Panc1 (cell line): ENCODE data around the gene ATP8B3. TPM values are rescaled to one million over a fixed set of nuclear protein-coding genes. Genes with fewer than 3 reads are reported as not detected.

Experiments used
- ATAC-seq: fragments of 200-7000 bp; cut with Tn5 transposase; 2 replicates; pipeline ENCODE4 v1.9.1; 2020; ENCODE audit warnings: mild to moderate bottlenecking, moderate library complexity
- BruUV-seq: library from RNA; stranded (reverse); fragments of 400-500 nt; replicated peaks from 2 replicates; lab custom pipeline; 2021; lab: Mats Ljungman, UMichigan
- CTCF ChIA-PET: fragments of 300-600 bp; sonication (Branson Sonifier 250); formaldehyde crosslinking; loops from one replicate; lab custom pipeline; 2022; ENCODE audit warnings: antibody characterized with exemption; lab: Charles Lee
- POLR2A ChIA-PET: fragments of 300-600 bp; sonication (Branson Sonifier 250); formaldehyde crosslinking; loops from one replicate; lab custom pipeline; 2022; ENCODE audit warnings: antibody characterized with exemption; lab: Charles Lee
- DNase-seq: peaks from one replicate; pipeline ENCODE4 v3.0.0-alpha.2; 2010; ENCODE audit warnings: low read depth, low spot score
- H3K27ac ChIP-seq: 2 replicates; pipeline ENCODE4 v1.5.1; 2011; ENCODE audit warnings: mild to moderate bottlenecking, low read length, inconsistent platforms
- H3K27me3 ChIP-seq: fragments of 200-500 bp; sonication (Bioruptor generic); 2 replicates; pipeline ENCODE4 v1.6.0; 2014; ENCODE audit warnings: low read length, inconsistent platforms; ENCODE audit not compliant: control insufficient read depth, insufficient read depth
- H3K36me3 ChIP-seq: fragments of 200-500 bp; sonication (Bioruptor generic); 2 replicates; pipeline ENCODE4 v1.5.1; 2014; ENCODE audit warnings: inconsistent platforms, mild to moderate bottlenecking, low read length, moderate library complexity; ENCODE audit not compliant: control insufficient read depth, insufficient read depth
- H3K4me1 ChIP-seq: 2 replicates; pipeline ENCODE4 v1.5.1; 2011; ENCODE audit warnings: inconsistent platforms, mild to moderate bottlenecking, low read length, moderate library complexity; ENCODE audit not compliant: control insufficient read depth, insufficient read depth
- H3K4me3 ChIP-seq, 2 experiments: 2 replicates each; pipeline ENCODE4 v1.5.1; 2011 to 2012; ENCODE audit warnings: low read depth in 2 of 2, low read length in 2 of 2, mild to moderate bottlenecking in 2 of 2, inconsistent platforms in 1 of 2, moderate library complexity in 1 of 2
- H3K9me3 ChIP-seq: fragments of 200-500 bp; sonication (Bioruptor generic); 2 replicates; pipeline ENCODE4 v1.5.1; 2014; ENCODE audit warnings: low read depth, mild to moderate bottlenecking, inconsistent platforms, low read length, moderate library complexity; ENCODE audit not compliant: control insufficient read depth, insufficient read depth
- CTCF ChIP-seq: fragments of 450-650 bp; IDR thresholded peaks from 2 replicates; pipeline ENCODE4 v1.5.1; 2017; ENCODE audit warnings: mild to moderate bottlenecking
- POLR2AphosphoS5 ChIP-seq: IDR thresholded peaks from 2 replicates; pipeline ENCODE4 v1.6.1; 2012; ENCODE audit warnings: mild to moderate bottlenecking, low read depth, low read length, moderate library complexity
- REST ChIP-seq, 2 experiments: IDR thresholded peaks; 2 replicates each; pipeline ENCODE4 v1.6.1; 2011 to 2012; ENCODE audit warnings: low read depth in 2 of 2, control low read depth in 1 of 2, low read length in 1 of 2, mild to moderate bottlenecking in 1 of 2, moderate library complexity in 1 of 2; ENCODE audit not compliant: insufficient read depth in 1 of 2
- SIN3A ChIP-seq: IDR thresholded peaks from 2 replicates; pipeline ENCODE4 v1.6.1; 2012; ENCODE audit warnings: low read depth, mild to moderate bottlenecking, low read length, moderate library complexity, borderline replicate concordance; ENCODE audit not compliant: insufficient read depth
- in situ Hi-C: cut with HindIII; loops from 2 replicates; pipeline ENCODE4 v1.10.0; 2016; ENCODE audit warnings: low sequenced_read_pairs, low pct_unique_long_range_greater_than_20kb
- intact Hi-C: fragments of 100-400 bp; cut with micrococcal nuclease; formaldehyde crosslinking; loops from one replicate; pipeline ENCODE4 v1.10.0; 2022; ENCODE audit not compliant: unreplicated experiment
- total RNA-seq: library from RNA; stranded (reverse); gene quantifications from one replicate; pipeline ENCODE4 v1.2.1, GENCODE V29; 2021; ENCODE audit not compliant: unreplicated experiment

Gene ATP8B3
- total RNA-seq, 1 experiment from 2014 or later, result 67.7 TPM

DNA sequence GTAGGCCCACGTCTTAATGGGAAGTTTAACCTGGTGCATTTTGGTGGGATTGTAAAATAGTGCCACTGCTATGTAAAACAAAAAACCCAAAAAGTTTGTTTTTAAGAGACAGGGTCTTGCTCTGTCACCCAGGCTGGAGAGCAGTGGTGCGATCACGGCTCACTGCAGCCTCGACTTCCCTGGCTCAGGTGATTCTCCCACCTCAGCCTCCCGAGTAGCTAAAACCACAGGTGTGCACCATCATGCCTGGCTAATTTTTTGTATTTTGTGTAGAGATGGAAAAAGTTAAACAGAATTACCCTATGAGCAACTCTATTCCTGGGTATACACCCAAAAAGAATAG lies 37.0 kb upstream of the ATP8B3 start:
- H3K9me3 ChIP-seq, result no peaks in the 10 kb centered on the region
- H3K4me1 ChIP-seq, result peaks cover 41% of the 10 kb centered on the region
- ATAC-seq, result no peak
- peak overlapping the region; percentile 49; the same call in 1 of the 2 replicates for H3K27ac ChIP-seq
- no peak for TF ChIP-seq REST (IDR thresholded peaks at IDR 0.05; ENCODE audit: insufficient read depth in 1 of 2, low read depth in 2 of 2, low read length in 1 of 2)
- no peak for TF ChIP-seq POLR2AphosphoS5
- TF ChIP-seq SIN3A, result no peak
- BruUV-seq, result no TSS peak
- DNase-seq, result no peak
- POLR2A ChIA-PET, result no interaction called here
- H3K4me3 ChIP-seq, result peak overlapping the region; percentile 80 to 84; a peak in 2 of 4 replicates
- peaks cover 6% of the 10 kb centered on the region; the same call in 1 of the 2 replicates for H3K36me3 ChIP-seq
- in situ Hi-C loops, result no loop called here
- intact Hi-C loops, result no loop called here
- no peaks in the 10 kb centered on the region for H3K27me3 ChIP-seq
- CTCF ChIA-PET, result no interaction called here

DNA sequence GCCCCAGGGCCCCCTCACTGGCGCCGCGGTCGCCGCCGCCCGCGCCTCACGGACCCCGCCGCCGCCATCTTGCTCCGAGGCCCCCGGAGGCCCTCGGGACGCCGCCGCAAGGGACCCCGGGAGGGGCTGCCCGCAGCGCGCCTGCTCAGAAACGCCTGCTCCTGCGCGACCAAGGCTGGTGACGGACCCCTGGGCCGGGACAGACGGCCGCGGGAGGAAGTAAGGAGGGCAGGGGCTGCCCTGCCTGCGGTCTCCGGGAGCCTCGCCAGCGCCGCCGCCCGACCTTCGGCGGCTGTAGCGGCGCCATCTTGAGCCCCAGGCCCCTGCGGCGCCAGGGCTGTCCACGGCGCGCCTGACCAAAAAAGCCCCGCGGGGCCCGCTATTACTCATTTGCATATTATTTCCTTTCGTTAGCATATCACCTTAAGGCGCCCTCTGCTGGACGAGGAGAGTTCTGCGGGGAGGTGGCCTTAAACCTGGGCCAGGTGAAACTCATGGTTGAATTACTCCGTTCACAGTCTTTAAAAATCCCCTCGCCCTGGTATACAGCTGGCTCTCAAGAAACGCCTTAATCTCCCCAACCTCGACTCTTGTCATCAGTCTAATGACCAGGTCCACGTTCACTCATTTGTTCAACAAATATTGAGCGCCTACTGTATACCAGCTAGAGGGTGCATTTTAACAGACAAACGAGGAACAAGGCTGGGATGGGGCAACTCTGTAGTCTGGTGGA lies 36.5 kb upstream of the ATP8B3 start, which contains the start of gene REXO1:
REXO1 (minus strand) TSS at position 85 of the 733 bp plus-strand sequence. CDS start 125 bp downstream, outside the sequence.
- H3K9me3 ChIP-seq, result no peaks in the 10 kb centered on the region
- peak within 1 kb of the TSS; percentile 90 for H3K27ac ChIP-seq
- H3K4me3 ChIP-seq, result peak within 1 kb of the TSS; percentile 80 to 84
- intact Hi-C loops (no loop called here), in situ Hi-C loops (no loop called here)
- H3K4me1 ChIP-seq, result peaks cover 40% of the 10 kb centered on the region
- TF ChIP-seq CTCF (peak; percentile 90), POLR2AphosphoS5 (peak; percentile 69), SIN3A (no peak; the same call in 1 of the 2 replicates)
- POLR2A ChIA-PET, result no interaction called here
- CTCF ChIA-PET, result no interaction called here
- peaks cover 6% of the 10 kb centered on the region; the same call in 1 of the 2 replicates for H3K36me3 ChIP-seq
- DNase-seq, result no peak
- ATAC-seq, result peak; percentile 77
- no peaks in the 10 kb centered on the region for H3K27me3 ChIP-seq
- BruUV-seq, result no TSS peak
